Type B pancreatic cell (in vitro differentiated cells): ENCODE results near the gene AKAP7. TPM values are rescaled to one million over a fixed set of nuclear protein-coding genes. Genes with fewer than 3 reads are reported as not detected.

ENCODE experiments used
- DNase-seq: peaks from one replicate; pipeline ENCODE4 v3.0.0; 2021; ENCODE audit warnings: mixed read lengths; ENCODE audit not compliant: unreplicated experiment; ENCODE audit errors: extremely low spot score
- H3K27ac Mint-ChIP-seq: 2 replicates; pipeline ENCODE4 v1.8.0; 2021; ENCODE audit warnings: mild to moderate bottlenecking, mixed read lengths
- H3K27me3 Mint-ChIP-seq: 2 replicates; pipeline ENCODE4 v1.8.0; 2021; ENCODE audit warnings: mixed read lengths
- H3K36me3 Mint-ChIP-seq: 2 replicates; pipeline ENCODE4 v1.8.0; 2021; ENCODE audit warnings: mixed read lengths
- H3K4me1 Mint-ChIP-seq: one replicate; pipeline ENCODE4 v1.8.0; 2021; ENCODE audit warnings: mixed read lengths; ENCODE audit not compliant: unreplicated experiment
- H3K4me3 Mint-ChIP-seq: 2 replicates; pipeline ENCODE4 v1.8.0; 2021; ENCODE audit warnings: mild to moderate bottlenecking, mixed read lengths
- H3K9me3 Mint-ChIP-seq: 2 replicates; pipeline ENCODE4 v1.8.0; 2021; ENCODE audit warnings: mixed read lengths
- CTCF ChIP-seq: fragments of 200-600 bp; sonication (generic); conservative IDR thresholded peaks from 2 replicates; pipeline ENCODE4 v1.5.0; 2021; ENCODE audit warnings: antibody characterized with exemption, mild to moderate bottlenecking
- total RNA-seq: library from RNA; stranded (reverse); gene quantifications from 2 replicates; pipeline ENCODE4 v1.2.1, GENCODE V29; 2021; ENCODE audit warnings: low replicate concordance

Gene AKAP7
- total RNA-seq, 1 donor from 2014 or later: 7.2 TPM

- no peak for TF ChIP-seq CTCF
These were observed 32.0 kb upstream of the AKAP7 start for GRCh38 chr6:131103296-131103695.

DNA sequence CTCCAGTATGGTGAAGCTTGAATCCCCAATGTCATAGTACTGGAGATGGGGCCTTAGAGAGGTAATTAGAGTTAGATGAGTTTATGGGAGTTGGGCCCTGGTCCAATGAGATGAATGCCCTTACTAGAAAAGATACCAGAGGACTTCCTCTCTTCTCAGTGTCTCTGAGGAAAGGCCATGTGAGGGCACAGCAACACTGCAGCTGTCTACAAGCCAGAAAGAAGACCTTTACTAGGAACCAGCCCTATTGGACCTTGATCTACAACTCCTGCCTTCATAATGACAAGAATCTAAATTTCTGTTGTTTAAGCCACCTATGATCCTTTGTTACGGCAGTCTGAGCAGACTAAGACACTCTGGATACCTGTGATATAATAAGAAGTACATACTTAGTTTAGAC, 31.4 kb upstream of the AKAP7 start:
- H3K4me1 Mint-ChIP-seq: peaks cover 4% of the 10 kb centered on the region
- H3K4me3 Mint-ChIP-seq: no peak overlapping the region
- no peaks in the 10 kb centered on the region for H3K9me3 Mint-ChIP-seq
- no peaks in the 10 kb centered on the region for H3K27me3 Mint-ChIP-seq
- H3K27ac Mint-ChIP-seq: no peak overlapping the region
- TF ChIP-seq CTCF: no peak
- H3K36me3 Mint-ChIP-seq: no peaks in the 10 kb centered on the region
- no peak for DNase-seq

More at GRCh38 chr6:131103296-131103695, 32.0 kb upstream of the AKAP7 start:
- peaks cover 4% of the 10 kb centered on the region for H3K4me1 Mint-ChIP-seq
- H3K27ac Mint-ChIP-seq: no peak overlapping the region
- H3K27me3 Mint-ChIP-seq: no peaks in the 10 kb centered on the region
- H3K36me3 Mint-ChIP-seq: no peaks in the 10 kb centered on the region
- no peaks in the 10 kb centered on the region for H3K9me3 Mint-ChIP-seq
- no peak for DNase-seq
- H3K4me3 Mint-ChIP-seq: no peak overlapping the region

DNA sequence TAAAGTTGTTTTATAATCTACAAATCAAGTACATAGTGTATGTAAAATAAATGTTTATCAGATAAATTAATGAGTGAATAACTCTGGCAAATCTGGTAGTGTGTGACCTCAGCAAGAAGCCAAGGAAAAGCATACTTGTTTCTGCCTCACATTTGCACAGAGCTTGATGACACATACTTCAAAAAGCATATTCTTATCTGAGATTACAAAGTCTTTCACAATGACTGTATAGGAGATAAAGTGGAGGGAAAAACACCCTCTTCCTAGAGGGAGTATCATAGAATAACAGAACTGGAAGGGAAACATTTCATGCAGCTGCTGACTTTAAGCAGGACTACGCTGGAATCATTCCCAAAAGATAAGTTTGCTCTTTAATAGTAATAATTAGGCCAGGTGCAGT, 28.1 kb upstream of the AKAP7 start:
- no peak overlapping the region for H3K27ac Mint-ChIP-seq
- H3K4me3 Mint-ChIP-seq: no peak overlapping the region
- no peaks in the 10 kb centered on the region for H3K27me3 Mint-ChIP-seq
- H3K4me1 Mint-ChIP-seq: peaks cover 4% of the 10 kb centered on the region
- H3K9me3 Mint-ChIP-seq: no peaks in the 10 kb centered on the region
- no peak for TF ChIP-seq CTCF
- H3K36me3 Mint-ChIP-seq: no peaks in the 10 kb centered on the region
- no peak for DNase-seq

DNA sequence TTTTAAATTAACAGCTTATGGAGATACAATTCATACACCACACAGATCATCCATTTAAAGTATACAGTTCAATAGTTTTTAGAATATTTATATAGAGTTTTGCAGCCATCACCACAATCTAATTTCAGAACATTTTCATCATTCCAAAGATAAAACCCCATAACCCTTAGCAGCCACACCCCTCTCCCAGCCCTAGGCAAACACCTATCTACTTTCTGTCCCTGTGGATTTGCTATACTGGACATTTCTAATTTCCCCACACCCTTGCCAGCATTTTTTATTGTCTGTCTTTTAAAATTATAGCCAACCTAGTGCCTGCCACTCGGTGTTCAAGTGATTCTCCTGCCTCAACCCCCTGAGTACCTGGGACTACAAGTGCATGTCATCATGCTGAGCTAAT, 23.0 kb upstream of the AKAP7 start:
- Mint-ChIP-seq H3K27me3 (no peaks in the 10 kb centered on the region), H3K4me1 (no peaks in the 10 kb centered on the region), H3K4me3 (no peak overlapping the region), H3K27ac (no peak overlapping the region), H3K9me3 (peaks cover 4% of the 10 kb centered on the region), H3K36me3 (no peaks in the 10 kb centered on the region)
- DNase-seq: no peak
- TF ChIP-seq CTCF: no peak

DNA sequence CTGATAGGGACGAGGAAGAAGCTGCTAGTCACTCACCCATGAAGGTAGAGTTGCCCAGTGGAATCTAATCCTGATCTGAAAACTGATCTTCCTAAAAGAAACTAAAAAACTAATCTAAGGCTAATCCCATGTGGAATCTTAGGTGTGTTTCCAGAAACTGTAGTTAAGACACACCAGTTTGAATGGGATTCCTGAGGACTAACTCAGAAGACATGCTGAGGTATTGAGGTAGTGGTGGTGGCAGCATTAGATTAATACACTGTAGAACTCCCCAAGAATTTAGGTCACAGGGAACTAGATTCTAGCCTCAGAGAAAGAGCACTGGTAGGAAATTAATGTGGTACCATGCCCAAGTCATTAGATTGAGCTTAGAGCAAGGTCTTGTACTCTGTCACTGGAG, 19.6 kb upstream of the AKAP7 start:
- DNase-seq: no peak
- no peak for TF ChIP-seq CTCF
- Mint-ChIP-seq H3K4me1 (no peaks in the 10 kb centered on the region), H3K27ac (no peak overlapping the region), H3K36me3 (no peaks in the 10 kb centered on the region), H3K4me3 (no peak overlapping the region), H3K9me3 (peaks cover 4% of the 10 kb centered on the region), H3K27me3 (no peaks in the 10 kb centered on the region)

- no peak for DNase-seq
- Mint-ChIP-seq H3K4me3 (no peak overlapping the region), H3K9me3 (peaks cover 4% of the 10 kb centered on the region), H3K36me3 (no peaks in the 10 kb centered on the region), H3K27me3 (no peaks in the 10 kb centered on the region), H3K4me1 (no peaks in the 10 kb centered on the region), H3K27ac (no peak overlapping the region)
- no peak for TF ChIP-seq CTCF
These were observed 18.9 kb upstream of the AKAP7 start for GRCh38 chr6:131116321-131116720.
